ENCODE data around the gene SLC25A41.

- TF ChIP-seq, protein P1, sequence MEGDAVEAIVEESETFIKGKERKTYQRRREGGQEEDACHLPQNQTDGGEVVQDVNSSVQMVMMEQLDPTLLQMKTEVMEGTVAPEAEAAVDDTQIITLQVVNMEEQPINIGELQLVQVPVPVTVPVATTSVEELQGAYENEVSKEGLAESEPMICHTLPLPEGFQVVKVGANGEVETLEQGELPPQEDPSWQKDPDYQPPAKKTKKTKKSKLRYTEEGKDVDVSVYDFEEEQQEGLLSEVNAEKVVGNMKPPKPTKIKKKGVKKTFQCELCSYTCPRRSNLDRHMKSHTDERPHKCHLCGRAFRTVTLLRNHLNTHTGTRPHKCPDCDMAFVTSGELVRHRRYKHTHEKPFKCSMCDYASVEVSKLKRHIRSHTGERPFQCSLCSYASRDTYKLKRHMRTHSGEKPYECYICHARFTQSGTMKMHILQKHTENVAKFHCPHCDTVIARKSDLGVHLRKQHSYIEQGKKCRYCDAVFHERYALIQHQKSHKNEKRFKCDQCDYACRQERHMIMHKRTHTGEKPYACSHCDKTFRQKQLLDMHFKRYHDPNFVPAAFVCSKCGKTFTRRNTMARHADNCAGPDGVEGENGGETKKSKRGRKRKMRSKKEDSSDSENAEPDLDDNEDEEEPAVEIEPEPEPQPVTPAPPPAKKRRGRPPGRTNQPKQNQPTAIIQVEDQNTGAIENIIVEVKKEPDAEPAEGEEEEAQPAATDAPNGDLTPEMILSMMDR (IDR thresholded peaks at IDR 0.05; ENCODE audit: low read length) = no peak
- no peak for TF ChIP-seq EZH2 (IDR thresholded peaks at IDR 0.05; ENCODE audit: borderline replicate concordance, low read length)
Measured at GRCh38 chr19:6479836-6480398, 46.4 kb upstream of the SLC25A41 start.
